Tibial nerve (tissue), 4 donors: ENCODE data around the gene CHD6.

Experiments
- CTCF ChIP-seq, 5 experiments: fragments of 200-600 bp in 3 of 5; fragments of 450-650 bp in 2 of 5; sonication (generic) in 3 of 5; IDR thresholded peaks; one replicate each; pipeline ENCODE4 v1.5.1; 2016 to 2019; ENCODE audit warnings: antibody characterized with exemption in 5 of 5, mild to moderate bottlenecking in 3 of 5, moderate library complexity in 2 of 5
- EP300 ChIP-seq, 2 donors: sonication (generic); formaldehyde crosslinking; IDR thresholded peaks; one replicate each; pipeline ENCODE4 v1.6.1; 2017; ENCODE audit warnings: antibody characterized with exemption in 2 of 2, mild to moderate bottlenecking in 1 of 2
- POLR2A ChIP-seq, 2 donors: fragments of 450-650 bp; IDR thresholded peaks; one replicate each; pipeline ENCODE4 v1.6.1; 2017; ENCODE audit warnings: antibody characterized with exemption in 2 of 2, mild to moderate bottlenecking in 2 of 2, moderate library complexity in 2 of 2

- TF ChIP-seq POLR2A (IDR thresholded peaks at IDR 0.05): no peak
- TF ChIP-seq CTCF (IDR thresholded peaks at IDR 0.05): no peak
- no peak for TF ChIP-seq EP300 (IDR thresholded peaks at IDR 0.05)
Observed at GRCh38 chr20:41559658-41560057, 58.5 kb downstream of the CHD6 start.
